Naive thymus-derived CD8-positive, alpha-beta T cell (primary cell): ENCODE measurements around the gene TSPAN18. TPM values are rescaled to one million over a fixed set of nuclear protein-coding genes. Genes with fewer than 3 reads are reported as not detected.

Experiments
- ATAC-seq, 2 donors: fragments of 150-1000 bp; cut with Tn5 transposase in 1 of 2; sonication (Bioruptor Pico), chemical (Tn5 transposase) in 1 of 2; 1 replicate in 1 of 2; 2 replicates in 1 of 2; pipeline ENCODE4 v1.10.0; 2021; ENCODE audit warnings: mild to moderate bottlenecking in 2 of 2, moderate library complexity in 2 of 2
- POLR2A ChIA-PET: fragments of 350-600 bp; sonication (Branson Sonifier 250); formaldehyde crosslinking; loops from one replicate; lab custom pipeline; 2021; ENCODE audit warnings: antibody characterized with exemption; lab: Charles Lee
- DNase-seq, 10 donors: peaks; one replicate each; pipeline versions ENCODE4 v3.0.0 to v3.0.0-alpha.2; 2020 to 2022
- H3K27ac Mint-ChIP-seq, 10 donors: one replicate each; pipeline ENCODE4 v1.8.0; 2020 to 2022; ENCODE audit warnings: mild to moderate bottlenecking in 10 of 10, mixed read lengths in 10 of 10, moderate library complexity in 4 of 10, inconsistent platforms in 1 of 10
- H3K27me3 Mint-ChIP-seq, 5 donors: one replicate each; pipeline ENCODE4 v1.8.0; 2021 to 2022; ENCODE audit warnings: mixed read lengths in 5 of 5
- H3K36me3 Mint-ChIP-seq, 3 donors: one replicate each; pipeline ENCODE4 v1.8.0; 2020 to 2022; ENCODE audit warnings: mixed read lengths in 3 of 3, mild to moderate bottlenecking in 2 of 3, inconsistent platforms in 1 of 3
- H3K4me1 Mint-ChIP-seq, 4 donors: one replicate each; pipeline ENCODE4 v1.8.0; 2021 to 2022; ENCODE audit warnings: mixed read lengths in 4 of 4
- H3K4me3 Mint-ChIP-seq, 10 donors: one replicate each; pipeline ENCODE4 v1.8.0; 2020 to 2022; ENCODE audit warnings: mild to moderate bottlenecking in 10 of 10, mixed read lengths in 10 of 10, moderate library complexity in 6 of 10, inconsistent platforms in 1 of 10
- H3K9me3 Mint-ChIP-seq, 9 donors: one replicate each; pipeline ENCODE4 v1.8.0; 2020 to 2022; ENCODE audit warnings: mixed read lengths in 9 of 9, mild to moderate bottlenecking in 3 of 9, inconsistent platforms in 1 of 9, moderate library complexity in 1 of 9
- polyA plus RNA-seq, 3 donors: library from polyadenylated mRNA; unstranded; fragments of 300-500 nt; fragmentation: Illumina TruSeq; gene quantifications; one replicate each; pipeline ENCODE4 v1.2.3, GENCODE V29; 2021
- total RNA-seq, 8 experiments: library from RNA in 2 of 8; stranded (reverse) in 2 of 8; gene quantifications; one replicate each; pipeline ENCODE4 v1.2.3 and lab custom pipeline; 2021 to 2026

The TSPAN18 gene
- total and polyA plus RNA-seq, 5 experiments from 2014 or later = 0.73 to 5.5 (median 1.5) TPM

DNA sequence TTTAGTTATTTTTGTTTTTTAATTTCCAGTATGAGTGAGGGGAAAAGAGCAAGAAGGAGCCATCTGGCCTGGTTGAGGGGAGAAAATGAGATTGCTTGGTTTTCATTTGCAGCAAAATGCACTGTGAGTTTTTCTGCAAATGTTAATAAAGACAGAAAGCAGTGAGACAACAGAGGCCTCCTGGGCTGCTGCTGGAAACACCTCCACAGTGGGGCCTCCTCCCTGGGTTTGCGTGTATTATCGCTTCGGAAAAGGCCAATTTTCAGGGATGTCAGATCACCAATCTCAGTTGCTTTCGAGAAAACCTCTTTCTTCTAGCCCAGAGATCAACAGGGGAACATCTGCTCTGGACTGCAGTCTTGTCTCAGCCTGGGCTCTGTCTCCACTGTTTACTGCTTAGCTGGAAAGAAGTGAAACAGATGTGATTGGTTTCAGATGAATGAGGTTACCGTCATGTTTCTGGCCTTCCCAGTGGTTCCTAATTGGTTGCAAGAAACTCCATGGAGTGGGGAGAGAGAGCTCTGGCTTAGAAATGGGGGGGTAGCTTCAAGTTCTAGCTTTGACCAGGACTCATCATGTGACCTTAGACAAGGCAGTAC, 17.3 kb downstream of the TSPAN18 start:
- POLR2A ChIA-PET = no interaction called here
- Mint-ChIP-seq H3K4me1 (peaks cover 15 to 27% (median 20%) of the 10 kb centered on the region in 4 donors), H3K36me3 (peaks cover 0 to 2% (median 0%) of the 10 kb centered on the region in 3 donors), H3K27ac (no peak overlapping the region), H3K4me3 (no peak overlapping the region), H3K9me3 (no peaks in the 10 kb centered on the region), H3K27me3 (peaks cover 0 to 7% (median 0%) of the 10 kb centered on the region in 5 donors)
- DNase-seq (no peak), ATAC-seq (no peak)

DNA sequence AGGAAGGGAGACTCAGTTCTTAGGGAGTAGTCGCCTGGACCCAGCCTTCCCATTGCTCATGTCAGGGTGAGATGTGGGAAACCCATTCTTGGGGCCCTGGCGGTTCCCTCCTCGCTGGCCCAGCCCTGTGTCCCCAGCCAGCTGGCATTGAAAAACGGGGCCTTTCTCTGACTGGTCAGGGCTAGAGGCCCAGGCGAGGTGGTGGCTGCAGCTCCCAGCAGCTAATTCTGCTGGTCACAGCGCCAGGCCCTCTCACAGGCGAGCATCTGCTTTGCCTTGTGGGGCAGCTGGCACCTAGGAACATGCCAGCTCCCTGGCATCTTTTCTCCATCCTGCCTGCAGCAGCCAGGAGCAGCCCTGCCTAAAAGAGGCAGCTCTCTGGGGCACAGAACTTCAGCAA, 20.1 kb downstream of the TSPAN18 start:
- peak overlapping the region in 6 of 10 donors; percentile 44 to 71 (median 56) for H3K4me3 Mint-ChIP-seq

DNA sequence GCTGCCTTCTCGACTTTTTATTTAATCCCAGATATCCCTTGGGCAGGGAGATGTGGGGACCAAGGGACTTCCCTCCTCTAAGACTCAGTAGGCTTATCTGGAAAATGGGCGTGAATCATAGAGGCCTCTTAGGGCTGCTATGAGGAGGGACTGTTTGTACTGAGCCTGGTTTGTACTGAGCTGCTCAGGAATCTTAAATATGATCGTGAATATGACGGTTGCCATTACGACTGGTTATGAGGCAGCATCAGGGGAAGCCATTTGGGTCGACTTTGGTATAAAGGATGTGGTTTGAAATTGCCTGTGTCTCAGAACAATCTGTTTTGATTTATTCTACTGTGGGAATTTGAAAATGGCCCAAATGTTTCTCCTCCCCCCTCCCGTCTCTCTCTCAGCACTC, 20.6 kb downstream of the TSPAN18 start:
- Mint-ChIP-seq H3K4me3 (peak overlapping the region in 9 of 10 donors; percentile 33 to 71 (median 59)), H3K27ac (peak overlapping the region; percentile 9 to 93 (median 72)), H3K36me3 (peaks cover 0 to 2% (median 0%) of the 10 kb centered on the region in 3 donors), H3K9me3 (no peaks in the 10 kb centered on the region), H3K27me3 (peaks cover 0 to 2% (median 0%) of the 10 kb centered on the region in 5 donors), H3K4me1 (peaks cover 17 to 31% (median 22%) of the 10 kb centered on the region in 4 donors)
- peak; percentile 23 to 75 for ATAC-seq
- POLR2A ChIA-PET = no interaction called here
- peak in 1 of 10 donors; percentile 27 for DNase-seq

More for the DNA sequence above, 20.1 kb downstream of the TSPAN18 start:
- DNase-seq (no peak), ATAC-seq (no peak)
- H3K36me3 Mint-ChIP-seq = peaks cover 0 to 2% (median 0%) of the 10 kb centered on the region in 3 donors
- H3K9me3 Mint-ChIP-seq = no peaks in the 10 kb centered on the region
- H3K27me3 Mint-ChIP-seq = peaks cover 0 to 4% (median 0%) of the 10 kb centered on the region in 5 donors
- POLR2A ChIA-PET = no interaction called here
- peak overlapping the region in 8 of 10 donors; percentile 9 to 93 (median 72) for H3K27ac Mint-ChIP-seq
- peaks cover 15 to 31% (median 20%) of the 10 kb centered on the region in 4 donors for H3K4me1 Mint-ChIP-seq

DNA sequence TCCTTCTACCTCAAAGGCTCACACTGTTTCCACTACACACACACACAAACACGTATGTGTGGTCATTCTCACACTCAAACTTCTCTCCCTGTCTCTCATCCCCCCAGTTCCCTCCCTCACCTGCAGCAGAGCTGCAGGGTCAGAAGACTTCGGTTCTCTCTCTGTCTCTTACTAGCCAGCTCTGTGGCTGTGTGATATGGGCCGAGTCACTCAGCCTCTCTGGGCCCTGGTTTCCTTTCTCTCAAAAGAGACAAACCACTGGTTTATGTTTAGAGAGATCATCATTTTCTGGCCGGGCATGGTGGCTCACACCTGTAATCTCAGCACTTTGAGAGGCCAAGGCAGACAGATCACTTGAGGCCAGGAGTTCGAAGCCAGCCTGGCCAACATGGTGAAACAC, 21.1 kb downstream of the TSPAN18 start:
- Mint-ChIP-seq H3K27me3 (peaks cover 0 to under 1% (median 0%) of the 10 kb centered on the region in 5 donors), H3K4me1 (peaks cover 15 to 31% (median 22%) of the 10 kb centered on the region in 4 donors), H3K9me3 (no peaks in the 10 kb centered on the region), H3K36me3 (peaks cover 0 to under 1% (median 0%) of the 10 kb centered on the region in 3 donors), H3K4me3 (peak overlapping the region in 8 of 10 donors; percentile 44 to 71 (median 59)), H3K27ac (peak overlapping the region in 8 of 10 donors; percentile 43 to 93 (median 72))
- ATAC-seq (no peak), DNase-seq (no peak)
- POLR2A ChIA-PET = interaction anchor here (0.7 kb wide), 1 partner anchor 850 kb away, joined by 3 read pairs; no protein-coding TSS in a partner anchor

DNA sequence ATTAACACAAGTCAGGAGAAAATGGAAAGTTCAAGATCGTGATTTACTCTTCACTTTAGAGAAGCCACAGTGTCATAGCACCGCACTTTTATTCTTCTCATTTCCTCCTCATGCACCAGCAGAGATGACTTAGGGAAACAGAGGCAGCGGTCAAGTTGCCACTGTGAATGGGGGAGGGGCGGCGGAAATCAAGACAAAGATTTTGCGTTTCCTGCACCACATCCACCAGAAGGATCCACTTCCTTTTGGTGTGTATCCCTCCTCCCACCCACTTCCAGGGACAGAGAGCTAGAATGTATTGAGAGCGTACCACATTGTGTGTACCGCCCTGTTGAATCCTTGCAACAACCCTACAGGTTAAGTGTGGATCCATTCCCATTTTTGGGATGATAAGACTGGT, 21.8 kb downstream of the TSPAN18 start:
- Mint-ChIP-seq H3K4me3 (no peak overlapping the region), H3K27me3 (peaks cover 0 to 2% (median 0%) of the 10 kb centered on the region in 5 donors), H3K4me1 (peaks cover 15 to 31% (median 22%) of the 10 kb centered on the region in 4 donors), H3K36me3 (peaks cover 0 to 3% (median 0%) of the 10 kb centered on the region in 3 donors), H3K9me3 (no peaks in the 10 kb centered on the region), H3K27ac (no peak overlapping the region)
- ATAC-seq = no peak
- no peak for DNase-seq
- POLR2A ChIA-PET = no interaction called here

DNA sequence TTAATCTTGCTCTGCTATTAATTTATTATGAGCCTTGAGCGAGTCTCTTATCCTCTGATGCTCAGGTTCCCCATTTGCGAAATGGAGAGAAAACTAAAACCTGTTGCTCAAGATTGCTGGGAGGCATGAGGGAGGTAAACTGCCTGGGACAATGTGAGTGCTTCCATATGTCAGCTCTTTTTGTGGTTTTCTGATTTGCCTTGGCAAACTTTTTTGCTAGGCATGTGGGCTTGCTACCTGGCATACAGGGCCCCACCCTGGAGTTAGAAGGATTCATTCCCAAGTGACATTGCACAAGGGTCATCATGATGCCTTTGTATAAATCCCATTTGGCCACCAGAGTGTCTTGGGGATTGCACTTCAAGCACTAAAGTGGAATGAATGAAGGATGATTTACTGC, 22.4 kb downstream of the TSPAN18 start:
- no peak for DNase-seq
- no peak overlapping the region for H3K27ac Mint-ChIP-seq
- H3K9me3 Mint-ChIP-seq = no peaks in the 10 kb centered on the region
- H3K4me1 Mint-ChIP-seq = peaks cover 15 to 31% (median 22%) of the 10 kb centered on the region in 4 donors
- no peak for ATAC-seq
- H3K36me3 Mint-ChIP-seq = peaks cover 0 to 3% (median 0%) of the 10 kb centered on the region in 3 donors
- POLR2A ChIA-PET = no interaction called here
- no peak overlapping the region for H3K4me3 Mint-ChIP-seq
- peaks cover 0 to 2% (median 0%) of the 10 kb centered on the region in 5 donors for H3K27me3 Mint-ChIP-seq

DNA sequence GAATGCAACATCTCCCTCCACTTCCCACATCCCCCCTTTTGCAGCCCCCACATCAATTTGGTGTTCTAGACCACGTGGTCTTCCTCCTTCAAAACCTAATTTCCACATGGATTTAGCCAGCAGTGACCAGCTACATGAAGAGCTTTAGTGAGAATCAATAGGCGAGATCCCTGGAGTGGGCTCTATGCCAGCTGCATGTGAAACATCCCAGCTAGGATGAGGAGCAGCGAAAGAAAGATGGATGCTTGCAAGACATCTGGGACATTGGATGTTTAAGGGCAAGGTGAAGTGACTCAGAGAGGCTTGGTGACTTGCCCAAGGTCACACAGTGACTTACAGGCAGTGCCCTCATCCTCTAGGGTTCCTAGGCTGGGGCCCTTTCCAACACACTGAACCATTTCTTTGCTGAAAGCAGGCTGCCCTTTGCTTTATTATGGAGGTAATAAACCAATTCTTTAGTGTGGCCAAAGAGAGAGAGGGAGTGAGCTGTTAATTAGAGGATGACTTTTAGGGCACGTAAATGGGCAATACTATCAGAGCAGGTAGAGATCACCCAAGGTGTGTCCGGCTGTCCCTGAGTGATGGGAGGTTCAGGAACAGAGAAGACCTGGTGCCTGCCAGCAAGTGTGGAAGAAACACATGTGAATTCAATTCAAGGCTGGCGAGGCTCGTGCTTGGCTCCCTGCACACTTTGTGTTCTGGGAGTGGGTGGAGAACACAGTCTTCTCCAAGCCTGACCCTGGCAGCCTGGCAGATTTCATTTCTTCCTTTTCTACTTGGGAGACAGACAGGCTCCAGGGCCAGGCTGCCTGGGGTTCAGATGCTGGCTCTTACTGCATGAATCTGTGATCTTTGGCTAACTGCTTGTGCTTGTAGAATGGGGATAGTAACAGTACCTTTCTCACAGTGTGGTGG, 24.0 kb downstream of the TSPAN18 start:
- POLR2A ChIA-PET = no interaction called here
- Mint-ChIP-seq H3K4me3 (no peak overlapping the region), H3K4me1 (peaks cover 15 to 24% (median 22%) of the 10 kb centered on the region in 4 donors), H3K36me3 (peaks cover 0 to 3% (median 0%) of the 10 kb centered on the region in 3 donors), H3K9me3 (no peaks in the 10 kb centered on the region), H3K27ac (no peak overlapping the region), H3K27me3 (peaks cover 0 to 4% (median 0%) of the 10 kb centered on the region in 5 donors)
- no peak for ATAC-seq
- DNase-seq = no peak

DNA sequence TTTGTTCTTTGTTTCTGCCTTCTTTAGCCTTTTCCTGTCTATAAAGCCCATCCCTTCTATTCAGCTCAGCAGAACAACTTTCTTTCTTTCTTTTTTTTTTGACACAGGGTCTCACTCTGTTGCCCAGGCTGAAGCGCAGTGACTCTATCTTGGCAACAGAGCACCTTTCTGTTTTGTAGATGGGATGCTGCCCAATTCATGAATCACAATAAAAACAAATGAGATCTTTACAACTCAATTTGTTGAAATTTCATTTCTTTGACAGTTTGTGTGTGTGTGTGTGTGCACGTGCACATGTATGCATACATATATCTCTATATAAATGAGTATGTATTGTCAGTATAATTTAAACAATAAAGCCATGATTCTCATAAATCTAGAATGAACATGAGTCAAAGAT, 25.5 kb downstream of the TSPAN18 start:
- ATAC-seq (no peak), DNase-seq (no peak)
- Mint-ChIP-seq H3K27ac (peak overlapping the region in 1 of 10 donors; percentile 5), H3K36me3 (peaks cover 0 to 3% (median 0%) of the 10 kb centered on the region in 3 donors), H3K4me1 (peaks cover 12 to 15% (median 13%) of the 10 kb centered on the region in 4 donors), H3K27me3 (peaks cover 0 to 7% (median 0%) of the 10 kb centered on the region in 5 donors), H3K4me3 (no peak overlapping the region), H3K9me3 (no peaks in the 10 kb centered on the region)
- POLR2A ChIA-PET = no interaction called here

DNA sequence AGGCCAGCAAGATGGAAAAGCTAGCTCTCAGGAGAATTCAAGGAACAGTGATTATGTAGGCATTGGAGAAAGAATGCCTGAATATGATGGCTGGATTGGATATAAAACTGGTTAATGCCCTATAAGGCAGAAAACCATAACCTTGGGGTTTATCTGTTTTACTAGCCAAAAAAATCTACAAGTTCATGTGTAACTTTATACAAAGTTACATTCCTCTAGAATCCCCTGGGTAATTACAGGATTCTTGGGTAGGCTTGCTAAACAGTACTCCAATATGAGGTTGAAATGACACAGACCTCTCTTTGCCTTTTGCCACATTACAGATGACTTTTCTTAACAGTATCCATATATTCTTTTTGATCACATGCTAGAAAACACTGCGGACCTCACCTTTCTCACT, 26.0 kb downstream of the TSPAN18 start:
- H3K36me3 Mint-ChIP-seq = peaks cover 0 to 5% (median 1%) of the 10 kb centered on the region in 3 donors
- POLR2A ChIA-PET = no interaction called here
- H3K27me3 Mint-ChIP-seq = peaks cover 0 to 7% (median 0%) of the 10 kb centered on the region in 5 donors
- H3K9me3 Mint-ChIP-seq = peaks cover 0 to 4% (median 1%) of the 10 kb centered on the region in 9 donors
- peak overlapping the region in 1 of 10 donors; percentile 5 for H3K27ac Mint-ChIP-seq
- no peak overlapping the region for H3K4me3 Mint-ChIP-seq
- no peak for ATAC-seq
- H3K4me1 Mint-ChIP-seq = peaks cover 8 to 11% (median 9%) of the 10 kb centered on the region in 4 donors
- DNase-seq = no peak

DNA sequence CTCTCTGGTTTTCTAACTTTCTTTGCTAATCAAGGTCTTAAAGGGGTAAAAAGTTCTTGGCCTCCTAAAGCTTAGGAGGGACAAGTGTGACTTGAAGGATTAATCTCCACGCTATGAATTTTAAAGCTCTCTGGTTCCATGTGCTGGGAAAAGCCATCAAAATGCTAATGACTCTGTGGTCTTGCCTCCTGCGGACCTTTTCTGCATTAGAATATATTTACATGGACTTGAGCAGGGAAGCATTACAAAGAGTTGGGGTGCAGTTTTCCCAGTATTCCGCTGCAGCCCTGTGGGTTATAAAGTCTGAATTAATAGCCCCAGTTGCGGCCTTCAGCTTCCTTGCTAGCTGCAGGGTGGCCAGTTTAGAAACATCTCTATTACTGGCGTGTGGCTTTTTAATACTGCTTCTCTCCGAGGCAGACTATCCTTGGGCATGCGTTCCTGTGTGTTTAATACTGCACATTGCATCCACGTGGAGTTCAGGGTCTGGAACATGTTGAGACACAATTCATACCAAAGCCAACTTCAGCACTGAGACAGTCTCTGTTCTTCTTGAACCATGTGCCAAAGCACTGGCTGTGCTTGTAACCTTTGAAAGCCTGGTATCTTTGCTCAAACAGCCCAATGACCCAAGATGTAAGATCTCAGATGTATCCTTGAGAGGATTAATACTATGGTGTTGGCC, 27.3 kb downstream of the TSPAN18 start:
- peaks cover 0 to 7% (median 0%) of the 10 kb centered on the region in 5 donors for H3K27me3 Mint-ChIP-seq
- ATAC-seq (no peak), DNase-seq (no peak)
- peaks cover 0 to 16% (median 12%) of the 10 kb centered on the region in 3 donors for H3K36me3 Mint-ChIP-seq
- H3K9me3 Mint-ChIP-seq = peaks cover 0 to 17% (median 8%) of the 10 kb centered on the region in 9 donors
- peaks cover 0 to 6% (median 5%) of the 10 kb centered on the region in 4 donors for H3K4me1 Mint-ChIP-seq
- H3K4me3 Mint-ChIP-seq = no peak overlapping the region
- H3K27ac Mint-ChIP-seq = peak overlapping the region in 2 of 10 donors; percentile 27 to 44
- POLR2A ChIA-PET = no interaction called here

DNA sequence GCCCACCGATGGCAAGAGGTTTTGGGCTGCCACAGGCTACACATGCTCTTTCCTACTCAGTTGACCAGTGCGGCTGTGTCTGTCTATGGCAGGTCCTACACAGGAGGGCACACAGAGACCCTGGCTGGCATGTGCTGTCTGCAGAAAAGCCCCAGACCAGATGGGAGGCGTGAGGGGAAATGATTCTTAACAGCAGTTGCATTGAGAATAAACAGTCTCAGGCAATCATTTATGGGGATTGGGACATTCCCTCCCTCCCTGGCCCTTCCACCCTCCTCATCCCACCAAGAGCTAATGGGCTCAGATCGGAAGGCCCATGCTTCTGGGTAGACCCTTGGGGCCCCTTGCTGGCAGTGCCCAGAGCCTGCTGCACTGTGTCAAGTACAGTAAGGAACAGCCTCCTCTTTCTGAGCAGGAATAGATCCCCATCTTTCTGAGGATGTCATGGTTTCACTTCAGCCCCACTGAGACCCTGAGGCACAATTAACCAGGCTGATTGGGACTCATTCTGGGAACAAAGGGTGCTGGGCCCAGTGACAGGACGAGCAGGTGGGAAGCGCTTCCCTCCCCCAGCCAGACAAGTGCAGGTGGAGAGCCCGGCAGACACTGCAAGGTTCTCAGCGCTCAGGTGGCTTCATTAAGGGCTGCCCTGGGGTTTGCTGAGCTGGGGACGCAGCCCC, 28.3 kb downstream of the TSPAN18 start:
- H3K4me3 Mint-ChIP-seq = no peak overlapping the region
- DNase-seq (no peak), ATAC-seq (no peak)
- H3K27ac Mint-ChIP-seq = no peak overlapping the region
- H3K9me3 Mint-ChIP-seq = peaks cover 0 to 20% (median 8%) of the 10 kb centered on the region in 9 donors
- H3K36me3 Mint-ChIP-seq = peaks cover 3 to 20% (median 12%) of the 10 kb centered on the region in 3 donors
- H3K27me3 Mint-ChIP-seq = peaks cover 0 to 10% (median 2%) of the 10 kb centered on the region in 5 donors
- POLR2A ChIA-PET = no interaction called here
- H3K4me1 Mint-ChIP-seq = peaks cover 0 to 9% (median 4%) of the 10 kb centered on the region in 4 donors
